DLD1 (cell line): ENCODE data around the gene ITGA4.

ENCODE experiments used
- in situ Hi-C: cut with HindIII; loops from 2 replicates; pipeline ENCODE4 v1.10.0; 2017; ENCODE audit warnings: low sequenced_read_pairs

The ITGA4 gene

GRCh38 chr2:181457741-181458425, 697 bp downstream of the ITGA4 start:
- in situ Hi-C loops: loop anchor here (25.0 kb wide), 1 partner anchor 346 kb away; no protein-coding TSS in a partner anchor

- in situ Hi-C loops: loop anchor here (25.0 kb wide), 1 partner anchor 347 kb away; no protein-coding TSS in a partner anchor
Observed at GRCh38 chr2:181458871-181459270, 1.7 kb downstream of the ITGA4 start.

- in situ Hi-C loops: loop anchor here (25.0 kb wide), 1 partner anchor 347 kb away; no protein-coding TSS in a partner anchor
Observed at GRCh38 chr2:181459621-181460021, 2.4 kb downstream of the ITGA4 start.

- in situ Hi-C loops: loop anchor here (25.0 kb wide), 1 partner anchor 349 kb away; no protein-coding TSS in a partner anchor
Observed at GRCh38 chr2:181461056-181461997, 4.1 kb downstream of the ITGA4 start.

- in situ Hi-C loops: loop anchor here (25.0 kb wide), 1 partner anchor 350 kb away; no protein-coding TSS in a partner anchor
Observed at GRCh38 chr2:181462033-181462432, 4.8 kb downstream of the ITGA4 start.

GRCh38 chr2:181463588-181463987, 6.4 kb downstream of the ITGA4 start:
- in situ Hi-C loops: loop anchor here (25.0 kb wide), 1 partner anchor 351 kb away; no protein-coding TSS in a partner anchor

GRCh38 chr2:181464966-181465365, 7.8 kb downstream of the ITGA4 start:
- in situ Hi-C loops: loop anchor here (25.0 kb wide), 1 partner anchor 353 kb away; no protein-coding TSS in a partner anchor

- in situ Hi-C loops: loop anchor here (25.0 kb wide), 1 partner anchor 354 kb away; no protein-coding TSS in a partner anchor
Observed at GRCh38 chr2:181465676-181466375, 8.6 kb downstream of the ITGA4 start.

GRCh38 chr2:181466661-181467576, 9.7 kb downstream of the ITGA4 start:
- in situ Hi-C loops: loop anchor here (25.0 kb wide), 1 partner anchor 355 kb away; no protein-coding TSS in a partner anchor

- in situ Hi-C loops: loop anchor here (25.0 kb wide), 1 partner anchor 356 kb away; no protein-coding TSS in a partner anchor
Observed at GRCh38 chr2:181467966-181468707, 11.0 kb downstream of the ITGA4 start.

- in situ Hi-C loops: loop anchor here (25.0 kb wide), 1 partner anchor 357 kb away; no protein-coding TSS in a partner anchor
Observed at GRCh38 chr2:181468811-181469210, 11.6 kb downstream of the ITGA4 start.

GRCh38 chr2:181471226-181471625, 14.0 kb downstream of the ITGA4 start:
- in situ Hi-C loops: loop anchor here (25.0 kb wide), 1 partner anchor 359 kb away; no protein-coding TSS in a partner anchor

- in situ Hi-C loops: loop anchor here (25.0 kb wide), 1 partner anchor 359 kb away; no protein-coding TSS in a partner anchor
Observed at GRCh38 chr2:181471783-181472182, 14.6 kb downstream of the ITGA4 start.

GRCh38 chr2:181472990-181473389, 15.8 kb downstream of the ITGA4 start:
- in situ Hi-C loops: loop anchor here (25.0 kb wide), 1 partner anchor 361 kb away; no protein-coding TSS in a partner anchor

GRCh38 chr2:181474222-181474881, 17.2 kb downstream of the ITGA4 start:
- in situ Hi-C loops: loop anchor here (25.0 kb wide), 1 partner anchor 362 kb away; no protein-coding TSS in a partner anchor

GRCh38 chr2:181483211-181483610, 26.0 kb downstream of the ITGA4 start:
- in situ Hi-C loops: no loop called here

GRCh38 chr2:181483876-181484275, 26.7 kb downstream of the ITGA4 start:
- in situ Hi-C loops: no loop called here
